Measurements from ENCODE around the gene TMEM145. TPM values are rescaled to one million over a fixed set of nuclear protein-coding genes. Genes with fewer than 3 reads are reported as not detected.
A peak's percentile ranks its signal among the peaks of the same experiment; 100 is the strongest.

The TMEM145 gene
- total and polyA plus RNA-seq, 9 of the 15 experiments (the other 6 are each of a cell fraction or from before 2014, with no cell fraction given): 0.80 to 5.5 (median 1.9) TPM; not detected in 3

DNA sequence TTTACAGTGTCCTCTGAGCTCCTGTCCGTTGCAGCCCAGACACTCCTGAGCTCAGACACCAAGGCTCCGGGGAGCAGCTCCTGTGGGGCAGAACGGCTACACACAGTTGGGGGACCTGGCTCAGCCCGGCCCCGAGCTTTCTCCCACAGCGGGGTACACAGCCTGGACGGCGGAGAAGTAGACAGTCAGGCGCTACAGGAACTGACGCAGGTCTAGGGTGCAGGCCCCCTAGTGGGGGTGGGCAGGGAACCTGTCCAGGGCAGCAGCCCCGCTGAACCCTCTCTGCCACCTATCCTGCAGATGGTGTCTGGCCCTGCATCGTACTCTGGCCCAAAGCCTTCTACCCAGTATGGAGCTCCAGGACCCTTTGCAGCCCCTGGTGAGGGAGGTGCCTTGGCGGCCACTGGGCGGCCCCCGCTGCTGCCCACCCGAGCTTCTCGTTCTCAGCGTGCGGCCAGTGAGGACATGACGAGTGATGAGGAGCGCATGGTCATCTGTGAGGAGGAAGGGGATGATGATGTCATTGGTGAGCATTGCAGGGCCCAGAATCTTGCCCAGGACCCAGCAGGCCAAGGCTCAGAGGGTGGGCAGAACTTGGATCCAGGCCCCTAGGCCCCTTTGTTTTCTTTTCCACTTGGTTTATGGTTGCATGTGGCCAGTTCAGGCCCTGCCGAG lies 24.1 kb upstream of the TMEM145 start (continued):
- TF ChIP-seq, protein P1, sequence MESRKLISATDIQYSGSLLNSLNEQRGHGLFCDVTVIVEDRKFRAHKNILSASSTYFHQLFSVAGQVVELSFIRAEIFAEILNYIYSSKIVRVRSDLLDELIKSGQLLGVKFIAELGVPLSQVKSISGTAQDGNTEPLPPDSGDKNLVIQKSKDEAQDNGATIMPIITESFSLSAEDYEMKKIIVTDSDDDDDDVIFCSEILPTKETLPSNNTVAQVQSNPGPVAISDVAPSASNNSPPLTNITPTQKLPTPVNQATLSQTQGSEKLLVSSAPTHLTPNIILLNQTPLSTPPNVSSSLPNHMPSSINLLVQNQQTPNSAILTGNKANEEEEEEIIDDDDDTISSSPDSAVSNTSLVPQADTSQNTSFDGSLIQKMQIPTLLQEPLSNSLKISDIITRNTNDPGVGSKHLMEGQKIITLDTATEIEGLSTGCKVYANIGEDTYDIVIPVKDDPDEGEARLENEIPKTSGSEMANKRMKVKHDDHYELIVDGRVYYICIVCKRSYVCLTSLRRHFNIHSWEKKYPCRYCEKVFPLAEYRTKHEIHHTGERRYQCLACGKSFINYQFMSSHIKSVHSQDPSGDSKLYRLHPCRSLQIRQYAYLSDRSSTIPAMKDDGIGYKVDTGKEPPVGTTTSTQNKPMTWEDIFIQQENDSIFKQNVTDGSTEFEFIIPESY (CRISPR knock-in tag; IDR thresholded peaks at IDR 0.05): peak; percentile 63
- TF ChIP-seq BRD9 (IDR thresholded peaks at IDR 0.05; ENCODE audit: low read depth, partially characterized antibody): no peak
- no peak for TF ChIP-seq MAFK (IDR thresholded peaks at IDR 0.05; ENCODE audit: low read length)
- TF ChIP-seq, protein P2, sequence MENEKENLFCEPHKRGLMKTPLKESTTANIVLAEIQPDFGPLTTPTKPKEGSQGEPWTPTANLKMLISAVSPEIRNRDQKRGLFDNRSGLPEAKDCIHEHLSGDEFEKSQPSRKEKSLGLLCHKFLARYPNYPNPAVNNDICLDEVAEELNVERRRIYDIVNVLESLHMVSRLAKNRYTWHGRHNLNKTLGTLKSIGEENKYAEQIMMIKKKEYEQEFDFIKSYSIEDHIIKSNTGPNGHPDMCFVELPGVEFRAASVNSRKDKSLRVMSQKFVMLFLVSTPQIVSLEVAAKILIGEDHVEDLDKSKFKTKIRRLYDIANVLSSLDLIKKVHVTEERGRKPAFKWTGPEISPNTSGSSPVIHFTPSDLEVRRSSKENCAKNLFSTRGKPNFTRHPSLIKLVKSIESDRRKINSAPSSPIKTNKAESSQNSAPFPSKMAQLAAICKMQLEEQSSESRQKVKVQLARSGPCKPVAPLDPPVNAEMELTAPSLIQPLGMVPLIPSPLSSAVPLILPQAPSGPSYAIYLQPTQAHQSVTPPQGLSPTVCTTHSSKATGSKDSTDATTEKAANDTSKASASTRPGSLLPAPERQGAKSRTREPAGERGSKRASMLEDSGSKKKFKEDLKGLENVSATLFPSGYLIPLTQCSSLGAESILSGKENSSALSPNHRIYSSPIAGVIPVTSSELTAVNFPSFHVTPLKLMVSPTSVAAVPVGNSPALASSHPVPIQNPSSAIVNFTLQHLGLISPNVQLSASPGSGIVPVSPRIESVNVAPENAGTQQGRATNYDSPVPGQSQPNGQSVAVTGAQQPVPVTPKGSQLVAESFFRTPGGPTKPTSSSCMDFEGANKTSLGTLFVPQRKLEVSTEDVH (IDR thresholded peaks at IDR 0.05; ENCODE audit: low read depth, partially characterized antibody): no peak
- no peak for TF ChIP-seq ZNF584 (CRISPR knock-in tag; IDR thresholded peaks at IDR 0.05; ENCODE audit: low read depth)
- TF ChIP-seq MYBL2 (IDR thresholded peaks at IDR 0.05; ENCODE audit: low read depth): no peak
- no peak for TF ChIP-seq MYBL2 (CRISPR knock-in tag; IDR thresholded peaks at IDR 0.05; ENCODE audit: borderline replicate concordance)
- peak; percentile 25; the same call in 1 of the 2 replicates for TF ChIP-seq RBFOX2 (IDR thresholded peaks at IDR 0.05; ENCODE audit: low read depth, low read length)
- TF ChIP-seq, protein P3, sequence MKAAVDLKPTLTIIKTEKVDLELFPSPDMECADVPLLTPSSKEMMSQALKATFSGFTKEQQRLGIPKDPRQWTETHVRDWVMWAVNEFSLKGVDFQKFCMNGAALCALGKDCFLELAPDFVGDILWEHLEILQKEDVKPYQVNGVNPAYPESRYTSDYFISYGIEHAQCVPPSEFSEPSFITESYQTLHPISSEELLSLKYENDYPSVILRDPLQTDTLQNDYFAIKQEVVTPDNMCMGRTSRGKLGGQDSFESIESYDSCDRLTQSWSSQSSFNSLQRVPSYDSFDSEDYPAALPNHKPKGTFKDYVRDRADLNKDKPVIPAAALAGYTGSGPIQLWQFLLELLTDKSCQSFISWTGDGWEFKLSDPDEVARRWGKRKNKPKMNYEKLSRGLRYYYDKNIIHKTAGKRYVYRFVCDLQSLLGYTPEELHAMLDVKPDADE (conservative IDR thresholded peaks at IDR 0.05; ENCODE audit: control insufficient read depth, low read depth, low read length): no peak
- TF ChIP-seq, protein P4, sequence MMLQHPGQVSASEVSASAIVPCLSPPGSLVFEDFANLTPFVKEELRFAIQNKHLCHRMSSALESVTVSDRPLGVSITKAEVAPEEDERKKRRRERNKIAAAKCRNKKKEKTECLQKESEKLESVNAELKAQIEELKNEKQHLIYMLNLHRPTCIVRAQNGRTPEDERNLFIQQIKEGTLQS (IDR thresholded peaks at IDR 0.05): 0 out of 2 replicates have a peak, but pooled peaks have one; percentile 21
- TF ChIP-seq, protein P4 (CRISPR knock-in tag; conservative IDR thresholded peaks at IDR 0.05): no peak

Measured in K562 (cell line).